ENCODE results near the gene CNBP.

GRCh38 chr3:129160891-129161859, 22.5 kb downstream of the CNBP start, which contains the start of gene ISY1:
- TF ChIP-seq POU6F1 (CRISPR knock-in tag; IDR thresholded peaks at IDR 0.05; ENCODE audit: borderline replicate concordance, low read depth), result no peak
- TF ChIP-seq ZFP30 (CRISPR knock-in tag; IDR thresholded peaks at IDR 0.05), result no peak
- no peak for TF ChIP-seq OSR1 (CRISPR knock-in tag; IDR thresholded peaks at IDR 0.05)
- TF ChIP-seq ZNF565 (CRISPR knock-in tag; conservative IDR thresholded peaks at IDR 0.05; ENCODE audit: low read depth), result no peak
- TF ChIP-seq ZNF70 (CRISPR knock-in tag; IDR thresholded peaks at IDR 0.05), result no peak
- no peak for TF ChIP-seq ZFP3 (CRISPR knock-in tag; IDR thresholded peaks at IDR 0.05)
- TF ChIP-seq BACH2 (CRISPR knock-in tag; IDR thresholded peaks at IDR 0.05; ENCODE audit: borderline replicate concordance), result no peak

Data from SK-N-SH treated with all-trans-retinoic acid at 6 μM for 48 hours (cell line).